HG03460 (cell line): ENCODE data around the gene ZNF280D.
"Not testable (repeated sequence)": the region's sequence is repeated elsewhere in the genome, so short reads cannot be mapped to it uniquely, and the experiment has no call there.

Experiments
- ATAC-seq: cut with Tn5 transposase; IDR thresholded peaks from one replicate; pipeline ENCODE4 v1.9.1; 2021; ENCODE audit not compliant: unreplicated experiment

Gene ZNF280D

GRCh38 chr15:56719774-56720555, 13.3 kb downstream of the ZNF280D start:
- no peak for ATAC-seq

- no peak for ATAC-seq
These were observed 14.2 kb downstream of the ZNF280D start for GRCh38 chr15:56719021-56719612.

- no peak for ATAC-seq
These were observed 14.7 kb downstream of the ZNF280D start for GRCh38 chr15:56718560-56718959.

- ATAC-seq = no peak
These were observed 17.0 kb downstream of the ZNF280D start for GRCh38 chr15:56716334-56716733.

GRCh38 chr15:56715220-56715619, 18.1 kb downstream of the ZNF280D start:
- ATAC-seq = no peak

GRCh38 chr15:56709502-56709901, 23.8 kb downstream of the ZNF280D start:
- not testable (repeated sequence) for ATAC-seq

GRCh38 chr15:56699743-56700142, 33.6 kb downstream of the ZNF280D start:
- ATAC-seq = no peak

- no peak for ATAC-seq
These were observed 35.0 kb downstream of the ZNF280D start for GRCh38 chr15:56698270-56698669.

- no peak for ATAC-seq
These were observed 39.5 kb downstream of the ZNF280D start for GRCh38 chr15:56693761-56694160.

- no peak for ATAC-seq
These were observed 42.6 kb downstream of the ZNF280D start for GRCh38 chr15:56690733-56691132.

GRCh38 chr15:56683908-56684307, 49.4 kb downstream of the ZNF280D start:
- no peak for ATAC-seq

- ATAC-seq = no peak
These were observed 52.2 kb downstream of the ZNF280D start for GRCh38 chr15:56681113-56681512.

GRCh38 chr15:56679225-56679624, 54.1 kb downstream of the ZNF280D start:
- ATAC-seq = no peak

- no peak for ATAC-seq
These were observed 54.7 kb downstream of the ZNF280D start for GRCh38 chr15:56678571-56678970.

GRCh38 chr15:56677271-56677670, 56.0 kb downstream of the ZNF280D start:
- no peak for ATAC-seq

- no peak for ATAC-seq
These were observed 57.4 kb downstream of the ZNF280D start for GRCh38 chr15:56675930-56676329.

- ATAC-seq = no peak
These were observed 58.5 kb downstream of the ZNF280D start for GRCh38 chr15:56674857-56675256.

- ATAC-seq = no peak
These were observed 60.6 kb downstream of the ZNF280D start for GRCh38 chr15:56672721-56673120.

- no peak for ATAC-seq
These were observed 65.8 kb downstream of the ZNF280D start for GRCh38 chr15:56667517-56667916.

GRCh38 chr15:56660943-56661342, 72.4 kb downstream of the ZNF280D start:
- ATAC-seq = no peak

GRCh38 chr15:56659197-56659596, 74.1 kb downstream of the ZNF280D start:
- ATAC-seq = no peak

- no peak for ATAC-seq
These were observed 78.7 kb downstream of the ZNF280D start for GRCh38 chr15:56654624-56655023.

GRCh38 chr15:56654216-56654615, 79.1 kb downstream of the ZNF280D start:
- no peak for ATAC-seq
